Sigmoid colon (tissue), 7 donors: ENCODE data around the gene POU2AF2. TPM values are rescaled to one million over a fixed set of nuclear protein-coding genes. Genes with fewer than 3 reads are reported as not detected.
"Not testable (repeated sequence)": the region's sequence is repeated elsewhere in the genome, so short reads cannot be mapped to it uniquely, and the experiment has no call there.

Experiments
- DNase-seq: peaks from one replicate; pipeline ENCODE4 v3.0.0-alpha.2; 2019
- H3K27ac ChIP-seq, 4 donors: fragments of 200-600 bp; sonication (generic); one replicate each; pipeline ENCODE4 v1.5.1; 2016 to 2019; ENCODE audit warnings: mild to moderate bottlenecking in 1 of 4
- H3K27me3 ChIP-seq, 3 donors: fragments of 200-600 bp; sonication (generic); one replicate each; pipeline ENCODE4 v1.5.1; 2019; ENCODE audit warnings: mild to moderate bottlenecking in 1 of 3
- H3K36me3 ChIP-seq, 4 donors: fragments of 200-600 bp; sonication (generic); one replicate each; pipeline ENCODE4 v1.5.1; 2016 to 2019
- H3K4me1 ChIP-seq, 4 donors: fragments of 200-600 bp; sonication (generic); one replicate each; pipeline ENCODE4 v1.5.1; 2017 to 2019
- H3K4me3 ChIP-seq, 4 donors: fragments of 200-600 bp; sonication (generic); one replicate each; pipeline ENCODE4 v1.5.1; 2017 to 2019; ENCODE audit warnings: mild to moderate bottlenecking in 2 of 4, moderate library complexity in 1 of 4
- H3K9me3 ChIP-seq, 4 donors: fragments of 200-600 bp in 3 of 4; sonication (generic) in 3 of 4; one replicate each; pipeline versions ENCODE4 v1.5.1 to v1.6.1; 2013 to 2019
- EP300 ChIP-seq, 4 donors: sonication (generic); formaldehyde crosslinking; IDR thresholded peaks; one replicate each; pipeline ENCODE4 v1.6.1; 2017; ENCODE audit warnings: antibody characterized with exemption in 4 of 4
- POLR2A ChIP-seq, 2 donors: fragments of 450-650 bp; IDR thresholded peaks; one replicate each; pipeline ENCODE4 v1.6.1; 2016; ENCODE audit warnings: antibody characterized with exemption in 2 of 2, mild to moderate bottlenecking in 2 of 2, moderate library complexity in 2 of 2
- POLR2AphosphoS5 ChIP-seq, 4 donors: sonication (generic); formaldehyde crosslinking; IDR thresholded peaks; one replicate each; pipeline ENCODE4 v1.6.1; 2017; ENCODE audit warnings: antibody characterized with exemption in 4 of 4
- WGBS, 2 donors: extraction: QIAGEN DNeasy Blood & Tissue Kit; methylation state at CpG; one replicate each; pipeline ENCODE4 v1.1.7; 2013; 5-methylcytosine and 5-hydroxymethylcytosine counted together
- intact Hi-C: fragments of 100-400 bp; cut with DNase I; formaldehyde crosslinking; loops from one replicate; pipeline ENCODE4 v1.15.1; 2023
- polyA plus RNA-seq, 3 donors: library from polyadenylated mRNA; stranded (reverse); fragments of 200-250 nt; gene quantifications; one replicate each; pipeline ENCODE4 v1.2.3, GENCODE V29; 2013
- total RNA-seq, 4 donors: library from RNA; depleted of rRNA; stranded (reverse); fragments of >200 nt; gene quantifications; one replicate each; pipeline ENCODE4 v1.1.0, GENCODE V29; 2016
- TF ChIP-seq, protein P1 (sequence below), 4 experiments: fragments of 450-650 bp in 3 of 4; fragments of 200-600 bp in 1 of 4; IDR thresholded peaks; one replicate each; pipeline ENCODE4 v1.5.1; 2016 to 2019; ENCODE audit warnings: antibody characterized with exemption in 4 of 4, mild to moderate bottlenecking in 3 of 4, moderate library complexity in 2 of 4
- donor health status: healthy with polysubstance abuse.
- donor health status: Bipolar disorder and iron deficiency.
- donor health status: healthy.

POU2AF2 gene
- total and polyA plus RNA-seq, 7 donors, result 1.5 to 2.5 (median 2.4) TPM; not detected in 4

DNA sequence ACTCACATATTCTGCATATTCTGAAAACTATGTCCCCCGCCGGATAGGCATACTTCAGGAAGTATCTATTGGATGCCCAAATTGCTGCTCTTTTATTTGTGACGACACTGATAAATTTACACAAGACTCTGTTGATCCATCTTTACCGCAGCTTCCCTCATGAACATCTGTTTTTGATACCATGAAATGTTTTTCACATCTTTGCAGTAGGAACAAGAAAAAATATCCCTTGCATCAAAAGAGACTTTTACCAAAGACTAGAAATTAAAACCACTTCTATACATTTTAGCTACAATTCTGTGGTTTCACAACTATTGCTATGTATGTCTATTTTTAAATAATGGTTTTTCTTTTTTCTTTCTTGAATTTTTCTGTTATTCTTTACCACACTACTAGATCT lies 15.3 kb downstream of the POU2AF2 start:
- TF ChIP-seq EP300 (IDR thresholded peaks at IDR 0.05) (no peak), POLR2A (IDR thresholded peaks at IDR 0.05) (no peak), POLR2AphosphoS5 (IDR thresholded peaks at IDR 0.05) (no peak)
- TF ChIP-seq, protein P1, sequence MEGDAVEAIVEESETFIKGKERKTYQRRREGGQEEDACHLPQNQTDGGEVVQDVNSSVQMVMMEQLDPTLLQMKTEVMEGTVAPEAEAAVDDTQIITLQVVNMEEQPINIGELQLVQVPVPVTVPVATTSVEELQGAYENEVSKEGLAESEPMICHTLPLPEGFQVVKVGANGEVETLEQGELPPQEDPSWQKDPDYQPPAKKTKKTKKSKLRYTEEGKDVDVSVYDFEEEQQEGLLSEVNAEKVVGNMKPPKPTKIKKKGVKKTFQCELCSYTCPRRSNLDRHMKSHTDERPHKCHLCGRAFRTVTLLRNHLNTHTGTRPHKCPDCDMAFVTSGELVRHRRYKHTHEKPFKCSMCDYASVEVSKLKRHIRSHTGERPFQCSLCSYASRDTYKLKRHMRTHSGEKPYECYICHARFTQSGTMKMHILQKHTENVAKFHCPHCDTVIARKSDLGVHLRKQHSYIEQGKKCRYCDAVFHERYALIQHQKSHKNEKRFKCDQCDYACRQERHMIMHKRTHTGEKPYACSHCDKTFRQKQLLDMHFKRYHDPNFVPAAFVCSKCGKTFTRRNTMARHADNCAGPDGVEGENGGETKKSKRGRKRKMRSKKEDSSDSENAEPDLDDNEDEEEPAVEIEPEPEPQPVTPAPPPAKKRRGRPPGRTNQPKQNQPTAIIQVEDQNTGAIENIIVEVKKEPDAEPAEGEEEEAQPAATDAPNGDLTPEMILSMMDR (IDR thresholded peaks at IDR 0.05), result no peak
- WGBS, 2 donors, result 79 to 88% methylated on average over 4 of the region's 4 CpGs
- no peak overlapping the region for H3K27ac ChIP-seq
- H3K9me3 ChIP-seq, result no peaks in the 10 kb centered on the region
- no peaks in the 10 kb centered on the region for H3K4me1 ChIP-seq
- H3K4me3 ChIP-seq, result no peak overlapping the region
- H3K36me3 ChIP-seq, result no peaks in the 10 kb centered on the region
- H3K27me3 ChIP-seq, result no peaks in the 10 kb centered on the region
- DNase-seq, result no peak
- intact Hi-C loops, result no loop called here

DNA sequence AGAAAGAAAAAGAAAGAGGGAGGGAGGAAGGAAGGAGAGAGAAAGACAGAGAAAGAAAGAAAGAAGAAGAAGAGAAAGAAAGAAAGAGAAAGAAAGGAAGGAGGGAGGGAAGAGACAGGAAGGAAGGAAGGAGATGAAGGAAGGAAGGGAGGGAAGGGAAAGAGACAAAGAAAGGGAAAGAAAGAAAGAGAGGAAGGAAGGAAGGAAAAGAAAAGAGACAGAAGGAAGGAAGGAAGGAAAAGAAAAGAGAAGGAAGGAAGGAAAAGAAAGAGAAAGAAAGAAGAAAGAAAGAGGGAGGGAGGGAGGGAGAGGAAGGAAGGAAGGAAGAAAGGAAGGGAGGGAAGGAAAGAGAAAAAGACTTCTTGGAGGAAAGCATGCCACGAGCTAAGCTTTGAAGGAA lies 19.1 kb downstream of the POU2AF2 start:
- no peaks in the 10 kb centered on the region for H3K27me3 ChIP-seq
- no peaks in the 10 kb centered on the region for H3K36me3 ChIP-seq
- intact Hi-C loops, result no loop called here
- H3K9me3 ChIP-seq, result no peaks in the 10 kb centered on the region
- WGBS, 2 donors, result 83 to 86% methylated on average over 1 of the region's 1 CpG
- no peak for DNase-seq
- no peaks in the 10 kb centered on the region for H3K4me1 ChIP-seq
- no peak overlapping the region for H3K4me3 ChIP-seq
- TF ChIP-seq, protein P1 (IDR thresholded peaks at IDR 0.05), result no peak
- TF ChIP-seq EP300 (IDR thresholded peaks at IDR 0.05) (no peak), POLR2AphosphoS5 (IDR thresholded peaks at IDR 0.05) (no peak), POLR2A (IDR thresholded peaks at IDR 0.05) (no peak)
- no peak overlapping the region for H3K27ac ChIP-seq

DNA sequence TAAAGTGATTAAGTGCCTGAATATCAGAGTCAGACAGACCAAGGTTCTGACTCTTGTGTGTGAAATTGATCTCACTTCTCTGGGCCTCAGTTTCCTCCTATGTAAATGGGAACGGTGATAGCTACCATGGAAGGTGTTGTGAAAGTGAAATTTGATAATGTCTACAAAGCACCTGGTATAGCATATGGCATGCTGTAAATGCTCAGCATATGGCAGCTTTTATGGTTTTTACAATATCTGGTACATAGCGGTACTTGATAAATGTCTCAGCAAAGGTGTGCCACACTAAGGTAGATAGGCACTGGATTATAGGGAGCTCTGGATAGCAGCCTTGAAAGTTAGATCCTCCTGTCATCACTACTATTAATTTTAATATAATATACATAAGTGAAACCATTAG lies 19.9 kb downstream of the POU2AF2 start:
- intact Hi-C loops, result no loop called here
- Histone ChIP-seq H3K36me3 (no peaks in the 10 kb centered on the region), H3K4me3 (no peak overlapping the region), H3K27me3 (no peaks in the 10 kb centered on the region), H3K9me3 (no peaks in the 10 kb centered on the region), H3K27ac (no peak overlapping the region), H3K4me1 (no peaks in the 10 kb centered on the region)
- TF ChIP-seq, protein P1 (IDR thresholded peaks at IDR 0.05), result no peak
- TF ChIP-seq EP300 (IDR thresholded peaks at IDR 0.05), result no peak
- no peak for DNase-seq
- 21 to 70% methylated on average over 2 of the region's 2 CpGs for WGBS, 2 donors

DNA sequence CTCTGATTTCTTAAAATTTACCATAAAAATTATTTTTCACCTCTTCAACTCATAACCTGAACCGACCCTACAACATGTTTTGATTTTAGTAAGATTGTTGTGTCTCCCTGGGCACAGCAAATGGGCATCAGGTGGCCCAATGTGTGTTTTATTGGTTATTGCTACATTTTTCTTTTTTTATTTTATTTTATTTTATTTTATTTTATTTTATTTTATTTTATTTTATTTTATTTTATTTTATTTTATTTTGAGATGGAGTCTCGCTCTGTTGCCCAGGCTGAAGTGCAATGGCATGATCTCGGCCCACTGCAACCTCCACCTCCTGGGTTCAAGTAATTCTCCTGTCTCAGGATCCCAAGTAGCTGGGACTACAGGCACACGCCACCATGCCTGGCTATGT lies 22.8 kb downstream of the POU2AF2 start:
- intact Hi-C loops, result not testable (repeated sequence)
- WGBS, 2 donors, result 62 to 83% methylated on average over 4 of the region's 4 CpGs

DNA sequence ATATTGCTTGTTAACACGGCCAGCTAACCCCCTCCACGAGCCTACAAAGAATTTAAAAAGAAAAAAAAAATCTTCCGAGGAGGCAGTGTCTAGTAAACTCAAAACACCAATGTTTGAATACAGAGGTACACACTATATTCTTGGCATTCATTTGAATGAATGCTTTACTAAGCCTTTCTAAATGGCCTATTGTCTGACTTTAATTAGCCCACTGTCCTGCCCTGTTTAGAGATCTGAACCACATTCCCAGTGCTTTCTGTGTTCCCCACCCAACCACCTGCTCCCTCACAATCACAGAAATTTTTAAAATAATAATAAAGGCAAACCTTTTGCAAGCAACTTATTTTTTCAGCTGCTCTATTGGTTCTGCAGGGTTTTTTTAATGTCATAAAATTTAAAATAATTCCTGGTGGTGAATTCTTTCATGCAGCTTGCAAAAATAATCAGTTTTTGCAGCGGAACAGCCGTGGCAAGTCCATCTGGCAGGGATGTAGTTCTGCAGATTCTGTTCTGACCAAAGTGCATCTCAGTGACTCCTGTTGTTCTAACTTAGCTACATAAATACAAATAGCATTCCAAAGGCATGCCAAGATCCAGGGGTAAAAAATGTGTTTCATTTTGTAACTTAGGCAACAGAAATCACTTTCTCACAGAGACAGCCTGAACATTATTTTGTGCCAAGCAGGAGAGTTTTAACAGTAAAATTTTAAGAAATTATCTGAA lies 23.8 kb downstream of the POU2AF2 start:
- Histone ChIP-seq H3K27ac (no peak overlapping the region), H3K4me1 (no peaks in the 10 kb centered on the region), H3K36me3 (no peaks in the 10 kb centered on the region), H3K4me3 (no peak overlapping the region), H3K9me3 (no peaks in the 10 kb centered on the region), H3K27me3 (no peaks in the 10 kb centered on the region)
- DNase-seq, result no peak
- 27 to 58% methylated on average over 5 of the region's 5 CpGs for WGBS, 2 donors
- intact Hi-C loops, result no loop called here
- TF ChIP-seq, protein P1 (IDR thresholded peaks at IDR 0.05), result no peak

More for the DNA sequence above, 22.8 kb downstream of the POU2AF2 start:
- not testable (repeated sequence) for H3K9me3 ChIP-seq, H3K36me3 ChIP-seq, H3K4me1 ChIP-seq, H3K27ac ChIP-seq, H3K4me3 ChIP-seq, DNase-seq, H3K27me3 ChIP-seq
